DND-41 (cell line): ENCODE measurements around the gene BTRC.

ENCODE experiments used
- CTCF ChIP-seq: IDR thresholded peaks from 2 replicates; pipeline ENCODE4 v1.5.1; 2012; ENCODE audit warnings: borderline replicate concordance, low read length, moderate library complexity, mild to moderate bottlenecking; ENCODE audit not compliant: poor library complexity, severe bottlenecking; ENCODE audit errors: extremely low read depth
- EZH2 ChIP-seq: IDR thresholded peaks from 3 replicates; pipeline ENCODE4 v1.6.1; 2012; ENCODE audit warnings: borderline replicate concordance, low read depth, mild to moderate bottlenecking, moderate library complexity, low read length, inconsistent platforms; ENCODE audit not compliant: severe bottlenecking

- TF ChIP-seq CTCF: no peak
- TF ChIP-seq EZH2: no peak
Measured at GRCh38 chr10:101493249-101493648, 139.3 kb downstream of the BTRC start.
